HEK293 (cell line): ENCODE data around the gene PDCL2.

ENCODE experiments used
- CTCF ChIA-PET: fragments of 350-600 bp; formaldehyde crosslinking; extraction: SDS; loops from one replicate; lab custom pipeline; 2021; ENCODE audit warnings: antibody characterized with exemption; lab: Yijun Ruan, JAX
- POLR2A ChIA-PET: fragments of 300-600 bp; formaldehyde crosslinking; extraction: SDS; loops from one replicate; lab custom pipeline; 2020; ENCODE audit warnings: antibody characterized with exemption, inconsistent platforms; lab: Yijun Ruan, JAX
- H3K27ac ChIP-seq: fragments of 200-500 bp; sonication (Bioruptor generic); 2 replicates; pipeline ENCODE4 v1.5.1; 2014; ENCODE audit warnings: low read depth, low read length, control low read depth, inconsistent platforms; ENCODE audit errors: extremely low read depth
- H3K36me3 ChIP-seq, 2 experiments: fragments of 200-500 bp in 1 of 2; sonication (Bioruptor generic) in 1 of 2; 1 replicate in 1 of 2; 2 replicates in 1 of 2; pipeline ENCODE4 v1.5.1; 2014 to 2017; ENCODE audit warnings: inconsistent platforms in 2 of 2, low read length in 2 of 2; ENCODE audit not compliant: control insufficient read depth in 2 of 2, insufficient read depth in 1 of 2
- H3K4me1 ChIP-seq: fragments of 200-500 bp; sonication (Bioruptor generic); 2 replicates; pipeline ENCODE4 v1.5.1; 2014; ENCODE audit warnings: mild to moderate bottlenecking, low read length, inconsistent platforms; ENCODE audit not compliant: control insufficient read depth, insufficient read depth
- H3K4me3 ChIP-seq: 2 replicates; pipeline ENCODE4 v1.5.1; 2011; ENCODE audit warnings: low read depth, mild to moderate bottlenecking, control low read depth, low read length, moderate library complexity
- H3K9me3 ChIP-seq: fragments of 200-500 bp; sonication (Bioruptor generic); 2 replicates; pipeline ENCODE4 v1.5.1; 2014; ENCODE audit warnings: low read depth, low read length, inconsistent platforms; ENCODE audit not compliant: control insufficient read depth, insufficient read depth
- GLI2 ChIP-seq: fragments of 450-650 bp; formaldehyde crosslinking; IDR thresholded peaks from 2 replicates; pipeline ENCODE4; 2017; ENCODE audit warnings: missing biosample characterization, missing genetic modification characterization, low read depth, borderline replicate concordance
- GLIS1 ChIP-seq: fragments of 450-650 bp; formaldehyde crosslinking; IDR thresholded peaks from 2 replicates; pipeline ENCODE4 v1.5.1; 2016; ENCODE audit warnings: missing biosample characterization, missing genetic modification characterization
- PRDM1 ChIP-seq: fragments of 450-650 bp; formaldehyde crosslinking; IDR thresholded peaks from 2 replicates; pipeline ENCODE4; 2016; ENCODE audit warnings: missing biosample characterization, missing genetic modification characterization
- REPIN1 ChIP-seq: fragments of 450-650 bp; formaldehyde crosslinking; IDR thresholded peaks from 2 replicates; pipeline ENCODE4 v1.5.1; 2017; ENCODE audit warnings: missing biosample characterization, missing genetic modification characterization, low read depth
- ZIC2 ChIP-seq: fragments of 450-650 bp; formaldehyde crosslinking; IDR thresholded peaks from 2 replicates; pipeline ENCODE4 v1.5.1; 2016; ENCODE audit warnings: missing biosample characterization, missing genetic modification characterization
- ZNF114 ChIP-seq: fragments of 450-650 bp; formaldehyde crosslinking; IDR thresholded peaks from 2 replicates; pipeline ENCODE4 v1.5.0; 2017; ENCODE audit warnings: missing biosample characterization, missing genetic modification characterization
- ZNF23 ChIP-seq: fragments of 450-650 bp; formaldehyde crosslinking; IDR thresholded peaks from 2 replicates; pipeline ENCODE4 v1.5.1; 2016; ENCODE audit warnings: missing biosample characterization, missing genetic modification characterization, borderline replicate concordance
- ZNF341 ChIP-seq: fragments of 450-650 bp; formaldehyde crosslinking; IDR thresholded peaks from 2 replicates; pipeline ENCODE4; 2016; ENCODE audit warnings: low read depth, missing biosample characterization, missing genetic modification characterization
- ZNF48 ChIP-seq: fragments of 450-650 bp; formaldehyde crosslinking; IDR thresholded peaks from 2 replicates; pipeline ENCODE4 v1.5.1; 2016; ENCODE audit warnings: missing biosample characterization, missing genetic modification characterization
- ZNF510 ChIP-seq: fragments of 450-650 bp; formaldehyde crosslinking; IDR thresholded peaks from 2 replicates; pipeline ENCODE4 v1.5.1; 2018; ENCODE audit warnings: mild to moderate bottlenecking, missing genetic modification characterization, missing biosample characterization; ENCODE audit not compliant: insufficient replicate concordance
- ZNF555 ChIP-seq: fragments of 450-650 bp; formaldehyde crosslinking; conservative IDR thresholded peaks from 2 replicates; pipeline ENCODE4 v1.5.1; 2017; ENCODE audit warnings: missing biosample characterization, mild to moderate bottlenecking, missing genetic modification characterization, inconsistent platforms
- ZNF777 ChIP-seq: fragments of 450-650 bp; formaldehyde crosslinking; IDR thresholded peaks from 2 replicates; pipeline ENCODE4 v1.5.1; 2017; ENCODE audit warnings: missing biosample characterization, missing genetic modification characterization, borderline replicate concordance
- ZNF792 ChIP-seq: fragments of 450-650 bp; formaldehyde crosslinking; IDR thresholded peaks from 2 replicates; pipeline ENCODE4 v1.5.1; 2016; ENCODE audit warnings: missing biosample characterization, missing genetic modification characterization
- ZSCAN16 ChIP-seq: fragments of 450-650 bp; formaldehyde crosslinking; IDR thresholded peaks from 2 replicates; pipeline ENCODE4 v1.5.1; 2016; ENCODE audit warnings: missing biosample characterization, missing genetic modification characterization
- ZSCAN30 ChIP-seq: fragments of 450-650 bp; IDR thresholded peaks from 2 replicates; pipeline ENCODE4 v1.5.1; 2018; ENCODE audit warnings: missing biosample characterization, mild to moderate bottlenecking, missing genetic modification characterization, moderate library complexity
- TF ChIP-seq, protein P1 (sequence below): fragments of 450-650 bp; formaldehyde crosslinking; IDR thresholded peaks from 2 replicates; pipeline ENCODE4 v1.5.1; 2016; ENCODE audit warnings: missing biosample characterization, missing genetic modification characterization, borderline replicate concordance
- TF ChIP-seq, protein P2 (sequence below): fragments of 450-650 bp; formaldehyde crosslinking; IDR thresholded peaks from 2 replicates; pipeline ENCODE4 v1.5.1; 2017; ENCODE audit warnings: missing biosample characterization, mild to moderate bottlenecking, missing genetic modification characterization, moderate library complexity

PDCL2 gene

DNA sequence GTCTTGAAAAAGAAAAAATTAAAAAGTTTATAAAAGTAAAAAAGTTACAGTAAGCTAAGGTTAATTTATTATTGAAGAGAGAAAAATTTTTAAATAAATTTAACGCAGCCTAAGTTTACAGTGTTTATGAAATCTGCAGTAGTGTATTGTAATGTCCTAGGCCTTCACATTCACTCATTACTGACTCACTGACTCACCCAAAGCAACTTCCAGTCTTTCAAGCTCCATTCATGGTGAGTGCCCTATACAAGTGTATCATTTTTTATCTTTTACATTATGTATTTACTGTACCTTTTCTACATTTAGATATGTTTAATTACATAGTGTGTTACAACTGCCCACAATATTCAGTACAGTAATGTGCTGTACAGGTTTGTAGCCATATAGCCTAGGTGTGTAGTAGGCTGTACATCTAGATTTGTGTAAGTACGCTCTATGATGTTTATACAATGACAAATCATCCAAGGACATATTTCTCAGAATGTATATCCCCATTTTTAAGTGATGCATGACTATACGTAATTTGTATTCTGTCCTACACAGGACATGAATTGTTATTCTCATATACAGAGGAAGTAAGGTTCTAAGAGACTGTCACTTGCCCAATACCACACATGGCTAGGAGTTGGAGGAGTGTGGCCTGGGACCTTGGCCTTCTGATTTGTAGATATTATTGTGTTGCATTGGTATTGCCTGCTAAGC lies 19.5 kb upstream of the PDCL2 start:
- H3K4me3 ChIP-seq = no peak overlapping the region
- no peaks in the 10 kb centered on the region for H3K9me3 ChIP-seq
- H3K4me1 ChIP-seq = no peaks in the 10 kb centered on the region
- H3K36me3 ChIP-seq = no peaks in the 10 kb centered on the region
- no peak overlapping the region for H3K27ac ChIP-seq
- TF ChIP-seq ZIC2 (tag by site-specific recombination) = no peak
- TF ChIP-seq, protein P1, sequence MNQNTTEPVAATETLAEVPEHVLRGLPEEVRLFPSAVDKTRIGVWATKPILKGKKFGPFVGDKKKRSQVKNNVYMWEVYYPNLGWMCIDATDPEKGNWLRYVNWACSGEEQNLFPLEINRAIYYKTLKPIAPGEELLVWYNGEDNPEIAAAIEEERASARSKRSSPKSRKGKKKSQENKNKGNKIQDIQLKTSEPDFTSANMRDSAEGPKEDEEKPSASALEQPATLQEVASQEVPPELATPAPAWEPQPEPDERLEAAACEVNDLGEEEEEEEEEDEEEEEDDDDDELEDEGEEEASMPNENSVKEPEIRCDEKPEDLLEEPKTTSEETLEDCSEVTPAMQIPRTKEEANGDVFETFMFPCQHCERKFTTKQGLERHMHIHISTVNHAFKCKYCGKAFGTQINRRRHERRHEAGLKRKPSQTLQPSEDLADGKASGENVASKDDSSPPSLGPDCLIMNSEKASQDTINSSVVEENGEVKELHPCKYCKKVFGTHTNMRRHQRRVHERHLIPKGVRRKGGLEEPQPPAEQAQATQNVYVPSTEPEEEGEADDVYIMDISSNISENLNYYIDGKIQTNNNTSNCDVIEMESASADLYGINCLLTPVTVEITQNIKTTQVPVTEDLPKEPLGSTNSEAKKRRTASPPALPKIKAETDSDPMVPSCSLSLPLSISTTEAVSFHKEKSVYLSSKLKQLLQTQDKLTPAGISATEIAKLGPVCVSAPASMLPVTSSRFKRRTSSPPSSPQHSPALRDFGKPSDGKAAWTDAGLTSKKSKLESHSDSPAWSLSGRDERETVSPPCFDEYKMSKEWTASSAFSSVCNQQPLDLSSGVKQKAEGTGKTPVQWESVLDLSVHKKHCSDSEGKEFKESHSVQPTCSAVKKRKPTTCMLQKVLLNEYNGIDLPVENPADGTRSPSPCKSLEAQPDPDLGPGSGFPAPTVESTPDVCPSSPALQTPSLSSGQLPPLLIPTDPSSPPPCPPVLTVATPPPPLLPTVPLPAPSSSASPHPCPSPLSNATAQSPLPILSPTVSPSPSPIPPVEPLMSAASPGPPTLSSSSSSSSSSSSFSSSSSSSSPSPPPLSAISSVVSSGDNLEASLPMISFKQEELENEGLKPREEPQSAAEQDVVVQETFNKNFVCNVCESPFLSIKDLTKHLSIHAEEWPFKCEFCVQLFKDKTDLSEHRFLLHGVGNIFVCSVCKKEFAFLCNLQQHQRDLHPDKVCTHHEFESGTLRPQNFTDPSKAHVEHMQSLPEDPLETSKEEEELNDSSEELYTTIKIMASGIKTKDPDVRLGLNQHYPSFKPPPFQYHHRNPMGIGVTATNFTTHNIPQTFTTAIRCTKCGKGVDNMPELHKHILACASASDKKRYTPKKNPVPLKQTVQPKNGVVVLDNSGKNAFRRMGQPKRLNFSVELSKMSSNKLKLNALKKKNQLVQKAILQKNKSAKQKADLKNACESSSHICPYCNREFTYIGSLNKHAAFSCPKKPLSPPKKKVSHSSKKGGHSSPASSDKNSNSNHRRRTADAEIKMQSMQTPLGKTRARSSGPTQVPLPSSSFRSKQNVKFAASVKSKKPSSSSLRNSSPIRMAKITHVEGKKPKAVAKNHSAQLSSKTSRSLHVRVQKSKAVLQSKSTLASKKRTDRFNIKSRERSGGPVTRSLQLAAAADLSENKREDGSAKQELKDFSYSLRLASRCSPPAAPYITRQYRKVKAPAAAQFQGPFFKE (tag by site-specific recombination) = no peak
- TF ChIP-seq ZNF510 (tag by site-specific recombination) = no peak
- TF ChIP-seq ZSCAN30 (tag by site-specific recombination) = no peak
- TF ChIP-seq ZNF48 (tag by site-specific recombination) = no peak
- TF ChIP-seq ZNF341 = no peak
- TF ChIP-seq GLI2 (tag by site-specific recombination) = no peak
- no peak for TF ChIP-seq ZNF792
- TF ChIP-seq, protein P2, sequence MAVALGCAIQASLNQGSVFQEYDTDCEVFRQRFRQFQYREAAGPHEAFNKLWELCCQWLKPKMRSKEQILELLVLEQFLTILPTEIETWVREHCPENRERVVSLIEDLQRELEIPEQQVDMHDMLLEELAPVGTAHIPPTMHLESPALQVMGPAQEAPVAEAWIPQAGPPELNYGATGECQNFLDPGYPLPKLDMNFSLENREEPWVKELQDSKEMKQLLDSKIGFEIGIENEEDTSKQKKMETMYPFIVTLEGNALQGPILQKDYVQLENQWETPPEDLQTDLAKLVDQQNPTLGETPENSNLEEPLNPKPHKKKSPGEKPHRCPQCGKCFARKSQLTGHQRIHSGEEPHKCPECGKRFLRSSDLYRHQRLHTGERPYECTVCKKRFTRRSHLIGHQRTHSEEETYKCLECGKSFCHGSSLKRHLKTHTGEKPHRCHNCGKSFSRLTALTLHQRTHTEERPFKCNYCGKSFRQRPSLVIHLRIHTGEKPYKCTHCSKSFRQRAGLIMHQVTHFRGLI (tag by site-specific recombination) = no peak
- TF ChIP-seq ZSCAN16 (tag by site-specific recombination) = no peak
- TF ChIP-seq GLIS1 (tag by site-specific recombination) = no peak
- CTCF ChIA-PET = no interaction called here
- POLR2A ChIA-PET = no interaction called here

DNA sequence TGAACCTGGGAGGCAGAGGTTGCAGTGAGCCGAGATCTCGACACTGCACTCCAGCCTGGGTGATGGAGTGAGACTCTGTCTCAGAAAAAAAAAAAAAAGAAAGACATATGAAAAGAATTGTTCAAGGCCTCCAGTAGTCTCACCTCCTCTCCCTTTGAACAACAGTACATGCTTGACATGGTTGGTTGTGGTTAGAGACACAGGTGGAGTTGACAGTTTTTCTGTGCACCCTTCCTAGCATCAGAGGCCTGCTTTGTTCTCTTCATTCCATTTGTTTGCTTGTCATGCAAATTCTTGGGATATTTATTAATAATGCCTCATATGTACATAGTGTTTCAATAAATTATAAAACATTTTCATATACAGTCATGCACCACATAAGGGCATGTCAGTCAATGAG lies 18.3 kb upstream of the PDCL2 start:
- CTCF ChIA-PET = no interaction called here
- POLR2A ChIA-PET = no interaction called here
- TF ChIP-seq REPIN1 (tag by site-specific recombination) (no peak), PRDM1 (tag by site-specific recombination) (no peak), ZNF114 (tag by site-specific recombination) (no peak), ZNF555 (tag by site-specific recombination) (no peak), ZNF777 (tag by site-specific recombination) (no peak), ZNF23 (tag by site-specific recombination) (no peak)
- no peaks in the 10 kb centered on the region for H3K9me3 ChIP-seq
- no peaks in the 10 kb centered on the region for H3K4me1 ChIP-seq
- H3K27ac ChIP-seq = no peak overlapping the region
- H3K4me3 ChIP-seq = no peak overlapping the region
- H3K36me3 ChIP-seq = no peaks in the 10 kb centered on the region
